Left ventricle myocardium inferior (tissue), 1 donor: ENCODE measurements around the gene TENT4B. TPM values are rescaled to one million over a fixed set of nuclear protein-coding genes. Genes with fewer than 3 reads are reported as not detected.
A peak's percentile ranks its signal among the peaks of the same experiment; 100 is the strongest.

Experiments used
- DNase-seq: peaks from one replicate; pipeline ENCODE4 v3.0.0-alpha.2; 2020
- H3K27ac ChIP-seq: fragments of 200-600 bp; replicated peaks from 2 replicates; pipeline ENCODE4 v1.8.0; 2021
- H3K27me3 ChIP-seq: fragments of 200-600 bp; 2 replicates; pipeline ENCODE4 v1.8.0; 2021; ENCODE audit warnings: low read depth
- H3K36me3 ChIP-seq: fragments of 200-600 bp; 2 replicates; pipeline ENCODE4 v1.8.0; 2021
- H3K4me1 ChIP-seq: fragments of 200-600 bp; 2 replicates; pipeline ENCODE4 v1.8.0; 2021
- H3K4me3 ChIP-seq: fragments of 200-600 bp; 2 replicates; pipeline ENCODE4 v1.8.0; 2021; ENCODE audit warnings: mild to moderate bottlenecking, moderate library complexity
- H3K9me3 ChIP-seq: fragments of 200-600 bp; replicated peaks from 2 replicates; pipeline ENCODE4 v1.8.0; 2021
- intact Hi-C: fragments of 100-400 bp; cut with micrococcal nuclease; formaldehyde crosslinking; loops from one replicate; pipeline ENCODE4 v1.11.0; 2022
- total RNA-seq: library from RNA; stranded (reverse); fragmentation: NEBNext Ultra II Directional; extraction: Animal tissue kit (Norgen Biotek cat#: 25700); gene quantifications from one replicate; pipeline ENCODE4 v1.2.1, GENCODE V29; 2021
- TF ChIP-seq, protein P1 (sequence below): fragments of 200-600 bp; IDR thresholded peaks from 2 replicates; pipeline ENCODE4 v1.8.0; 2021; ENCODE audit warnings: antibody characterized with exemption, mild to moderate bottlenecking, borderline replicate concordance
- donor health status: DM: no; HTN: yes; CAD: no; lungs with severe emphysema.

Gene TENT4B
- total RNA-seq, 1 donor from 2014 or later = 7.5 TPM

DNA sequence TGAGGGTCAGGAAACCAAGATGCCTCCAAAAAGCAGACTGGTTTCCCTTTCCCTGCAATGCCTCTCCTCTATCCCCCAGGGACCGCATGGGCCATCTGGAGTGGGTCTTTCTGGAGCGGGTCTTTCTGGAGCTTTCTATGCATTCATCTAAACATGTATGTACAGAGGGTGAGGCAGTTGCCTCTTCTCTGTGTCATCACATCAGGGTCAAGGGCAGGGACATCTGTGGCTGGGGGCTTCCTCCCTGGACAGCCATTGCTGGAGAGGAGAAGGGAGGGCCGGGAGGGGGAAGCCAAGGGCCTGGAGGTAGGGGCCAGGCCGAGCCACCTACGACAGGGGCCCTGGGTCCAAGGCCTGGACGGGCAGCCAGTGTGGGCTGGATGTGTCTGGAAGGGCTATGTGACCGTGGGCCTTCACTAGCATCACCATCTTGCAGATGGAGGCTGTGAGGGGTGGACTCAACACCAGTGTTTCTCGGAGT, 114.1 kb downstream of the TENT4B start:
- no peaks in the 10 kb centered on the region for H3K36me3 ChIP-seq
- H3K4me1 ChIP-seq = peaks cover 11% of the 10 kb centered on the region
- intact Hi-C loops = no loop called here
- no peaks in the 10 kb centered on the region for H3K9me3 ChIP-seq
- DNase-seq = no peak
- H3K4me3 ChIP-seq = peak overlapping the region; percentile 59
- peaks cover 36% of the 10 kb centered on the region for H3K27me3 ChIP-seq
- H3K27ac ChIP-seq = peak overlapping the region; percentile 62
- TF ChIP-seq, protein P1, sequence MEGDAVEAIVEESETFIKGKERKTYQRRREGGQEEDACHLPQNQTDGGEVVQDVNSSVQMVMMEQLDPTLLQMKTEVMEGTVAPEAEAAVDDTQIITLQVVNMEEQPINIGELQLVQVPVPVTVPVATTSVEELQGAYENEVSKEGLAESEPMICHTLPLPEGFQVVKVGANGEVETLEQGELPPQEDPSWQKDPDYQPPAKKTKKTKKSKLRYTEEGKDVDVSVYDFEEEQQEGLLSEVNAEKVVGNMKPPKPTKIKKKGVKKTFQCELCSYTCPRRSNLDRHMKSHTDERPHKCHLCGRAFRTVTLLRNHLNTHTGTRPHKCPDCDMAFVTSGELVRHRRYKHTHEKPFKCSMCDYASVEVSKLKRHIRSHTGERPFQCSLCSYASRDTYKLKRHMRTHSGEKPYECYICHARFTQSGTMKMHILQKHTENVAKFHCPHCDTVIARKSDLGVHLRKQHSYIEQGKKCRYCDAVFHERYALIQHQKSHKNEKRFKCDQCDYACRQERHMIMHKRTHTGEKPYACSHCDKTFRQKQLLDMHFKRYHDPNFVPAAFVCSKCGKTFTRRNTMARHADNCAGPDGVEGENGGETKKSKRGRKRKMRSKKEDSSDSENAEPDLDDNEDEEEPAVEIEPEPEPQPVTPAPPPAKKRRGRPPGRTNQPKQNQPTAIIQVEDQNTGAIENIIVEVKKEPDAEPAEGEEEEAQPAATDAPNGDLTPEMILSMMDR = no peak

DNA sequence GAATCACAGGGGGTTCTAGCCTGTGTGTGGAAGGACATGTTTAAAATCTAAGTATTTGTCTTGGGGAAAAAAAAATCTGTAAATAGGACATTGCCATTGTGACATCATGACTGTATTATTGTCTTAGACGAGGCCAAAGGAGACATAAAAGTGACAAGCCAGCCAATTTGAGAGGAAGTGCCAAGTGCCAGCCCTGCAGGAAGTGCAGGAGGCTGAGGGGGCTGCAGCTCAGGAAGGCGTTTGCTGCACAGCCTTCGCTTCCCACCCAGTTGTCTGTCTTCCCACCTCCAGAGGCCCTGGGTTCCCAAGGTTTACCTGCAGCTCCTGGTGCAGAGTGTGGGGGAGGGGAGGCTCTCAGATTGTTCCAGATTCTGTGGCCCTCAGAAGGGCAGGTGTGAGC, 114.5 kb downstream of the TENT4B start:
- DNase-seq = no peak
- Histone ChIP-seq H3K4me3 (peak overlapping the region; percentile 59), H3K36me3 (no peaks in the 10 kb centered on the region), H3K27ac (peak overlapping the region; percentile 62), H3K27me3 (peaks cover 31% of the 10 kb centered on the region), H3K4me1 (peaks cover 11% of the 10 kb centered on the region), H3K9me3 (no peaks in the 10 kb centered on the region)
- intact Hi-C loops = no loop called here
- TF ChIP-seq, protein P1 = no peak

DNA sequence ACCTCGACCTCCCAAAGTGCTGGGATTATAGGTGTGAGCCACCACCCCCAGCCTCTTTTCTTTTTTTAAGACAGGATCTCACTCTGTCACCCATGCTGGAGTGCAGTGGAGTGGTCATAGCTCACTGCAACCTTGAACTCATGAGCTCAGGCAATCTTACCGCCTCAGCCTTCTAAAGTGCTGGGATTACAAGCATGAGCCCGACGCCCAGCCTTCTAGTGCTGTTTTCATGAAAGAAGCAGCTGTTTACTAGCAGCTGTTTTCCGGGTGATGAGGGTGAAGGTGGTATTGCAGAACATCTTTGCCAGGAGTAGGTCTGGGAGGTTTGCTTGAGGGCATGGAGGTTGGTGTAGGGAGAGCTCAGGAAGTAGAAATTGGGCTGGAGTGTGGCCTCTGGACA, 115.2 kb downstream of the TENT4B start:
- Histone ChIP-seq H3K36me3 (no peaks in the 10 kb centered on the region), H3K27me3 (peaks cover 24% of the 10 kb centered on the region), H3K27ac (no peak overlapping the region), H3K4me1 (peaks cover 11% of the 10 kb centered on the region), H3K4me3 (no peak overlapping the region), H3K9me3 (no peaks in the 10 kb centered on the region)
- DNase-seq = no peak
- TF ChIP-seq, protein P1 = no peak
- intact Hi-C loops = no loop called here

DNA sequence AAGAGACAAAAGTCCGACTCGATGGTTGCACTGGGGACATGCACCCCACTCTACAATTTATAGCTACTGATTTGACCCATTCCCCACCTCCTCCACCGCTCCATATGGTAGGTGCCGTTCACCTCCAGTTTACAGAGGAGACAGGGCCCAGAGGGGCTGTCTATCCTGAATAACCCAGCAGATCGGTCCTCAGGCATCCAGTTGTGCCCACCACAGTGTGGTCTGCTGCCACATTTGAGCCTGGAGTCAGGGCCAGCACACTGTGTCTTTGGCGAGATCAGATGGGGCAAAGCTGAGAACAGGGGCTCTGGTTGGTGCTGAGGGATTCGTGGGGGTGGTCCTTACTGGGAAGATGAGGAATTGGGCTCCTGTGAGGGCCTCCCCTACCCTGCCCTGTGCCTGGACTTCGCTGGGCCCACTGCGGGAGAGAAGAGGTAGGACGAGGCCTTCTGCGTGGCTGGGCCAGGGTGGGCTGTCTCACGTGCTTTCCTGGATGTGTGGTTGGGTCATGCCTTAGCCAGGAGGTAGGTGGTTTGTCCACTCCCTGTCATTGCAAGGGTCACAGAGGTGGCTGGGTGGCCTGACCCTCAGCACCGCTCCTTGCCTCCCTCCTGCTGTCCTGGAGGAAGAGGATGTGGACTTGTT, 116.1 kb downstream of the TENT4B start:
- DNase-seq = no peak
- H3K27ac ChIP-seq = no peak overlapping the region
- no peak overlapping the region for H3K4me3 ChIP-seq
- intact Hi-C loops = no loop called here
- H3K9me3 ChIP-seq = no peaks in the 10 kb centered on the region
- TF ChIP-seq, protein P1 = no peak
- H3K27me3 ChIP-seq = peaks cover 16% of the 10 kb centered on the region
- peaks cover 11% of the 10 kb centered on the region for H3K4me1 ChIP-seq
- H3K36me3 ChIP-seq = no peaks in the 10 kb centered on the region

DNA sequence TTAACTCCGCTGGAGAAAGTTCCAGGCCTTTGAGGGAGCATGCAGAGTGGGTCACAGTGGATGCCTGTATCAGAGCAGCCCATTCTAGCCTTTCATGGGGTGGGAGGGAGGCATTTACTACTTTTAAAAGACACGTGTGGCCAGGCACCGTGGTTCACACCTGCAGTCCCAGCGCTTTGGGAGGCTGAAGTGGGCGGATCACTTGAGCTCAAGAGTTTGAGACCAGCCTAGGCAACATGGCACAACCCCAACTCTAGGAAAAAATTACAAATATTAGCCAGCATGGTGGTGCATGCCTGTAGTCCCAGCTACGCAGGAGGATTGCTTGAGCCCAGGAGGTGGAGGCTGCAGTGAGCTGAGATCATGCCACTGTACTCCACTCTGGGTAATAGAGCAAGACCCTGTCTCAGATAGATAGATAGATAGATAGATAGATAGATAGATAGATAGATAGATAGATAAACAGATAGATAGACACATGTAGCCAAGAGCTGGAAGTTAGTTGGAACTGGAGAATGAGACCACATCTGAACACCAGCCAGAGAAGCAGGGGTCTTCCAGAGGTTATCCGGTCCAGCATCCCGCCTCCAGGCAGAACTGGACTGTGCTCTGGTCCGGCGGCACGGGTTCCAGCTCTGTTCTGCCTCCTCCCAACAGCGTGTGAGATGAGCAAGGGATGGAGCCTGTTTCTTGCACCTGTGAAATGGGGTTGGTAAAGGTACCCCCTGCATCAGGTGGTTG, 116.8 kb downstream of the TENT4B start:
- TF ChIP-seq, protein P1 = no peak
- DNase-seq = no peak
- Histone ChIP-seq H3K27me3 (peaks cover 14% of the 10 kb centered on the region), H3K9me3 (no peaks in the 10 kb centered on the region), H3K36me3 (no peaks in the 10 kb centered on the region), H3K4me1 (peaks cover 11% of the 10 kb centered on the region), H3K27ac (no peak overlapping the region), H3K4me3 (no peak overlapping the region)
- intact Hi-C loops = no loop called here
